NOMO-1 (cell line): ENCODE data around the gene STIM2.

ENCODE experiments used
- DNase-seq, 2 experiments: peaks; one replicate each; lab custom pipeline; 2025; ENCODE audit not compliant: unreplicated experiment in 2 of 2; lab: John Stamatoyannopoulos, UW

STIM2 gene

GRCh38 chr4:26836539-26836938 lies 24.1 kb upstream of the STIM2 start:
- DNase-seq, result no peak

- peak in 1 of 2 experiments; percentile 13 for DNase-seq
Observed at GRCh38 chr4:26837993-26838842, 22.4 kb upstream of the STIM2 start.

GRCh38 chr4:26839016-26839415 lies 21.6 kb upstream of the STIM2 start:
- DNase-seq, result no peak

GRCh38 chr4:26839534-26839951 lies 21.1 kb upstream of the STIM2 start:
- DNase-seq, result no peak

GRCh38 chr4:26840786-26841185 lies 19.9 kb upstream of the STIM2 start:
- no peak for DNase-seq

GRCh38 chr4:26842911-26843310 lies 17.7 kb upstream of the STIM2 start:
- peak; percentile 29 to 64 for DNase-seq

- no peak for DNase-seq
Observed at GRCh38 chr4:26850528-26850927, 10.1 kb upstream of the STIM2 start.

GRCh38 chr4:26851129-26851528 lies 9.5 kb upstream of the STIM2 start:
- no peak for DNase-seq

GRCh38 chr4:26854701-26855100 lies 5.9 kb upstream of the STIM2 start:
- no peak for DNase-seq

- DNase-seq, result no peak
Observed at GRCh38 chr4:26856906-26857277, 3.7 kb upstream of the STIM2 start.

- peak; percentile 88 to 93 for DNase-seq
Observed at GRCh38 chr4:26857278-26858034, 3.2 kb upstream of the STIM2 start.

- DNase-seq, result no peak
Observed at GRCh38 chr4:26858035-26858918, 2.4 kb upstream of the STIM2 start.

GRCh38 chr4:26858947-26859401 lies 1.7 kb upstream of the STIM2 start:
- DNase-seq, result peak in 1 of 2 experiments; percentile 11

- no peak for DNase-seq
Observed at GRCh38 chr4:26859762-26860156, 882 bp upstream of the STIM2 start.

GRCh38 chr4:26860922-26861433 lies 337 bp downstream of the STIM2 start:
- DNase-seq, result peak; percentile 40 to 52

- peak; percentile 29 to 50 for DNase-seq
Observed at GRCh38 chr4:26861434-26862186, 969 bp downstream of the STIM2 start.

GRCh38 chr4:26862381-26862915 lies 1.8 kb downstream of the STIM2 start:
- no peak for DNase-seq

- DNase-seq, result no peak
Observed at GRCh38 chr4:26863512-26863911, 2.9 kb downstream of the STIM2 start.

GRCh38 chr4:26864899-26865298 lies 4.3 kb downstream of the STIM2 start:
- peak in 1 of 2 experiments; percentile 58 for DNase-seq

GRCh38 chr4:26866203-26866602 lies 5.6 kb downstream of the STIM2 start:
- no peak for DNase-seq
